ENCODE results near the gene LAMC2. TPM values are rescaled to one million over a fixed set of nuclear protein-coding genes. Genes with fewer than 3 reads are reported as not detected.

The LAMC2 gene
- total RNA-seq, 1 donor from 2014 or later: 13.9 TPM

DNA sequence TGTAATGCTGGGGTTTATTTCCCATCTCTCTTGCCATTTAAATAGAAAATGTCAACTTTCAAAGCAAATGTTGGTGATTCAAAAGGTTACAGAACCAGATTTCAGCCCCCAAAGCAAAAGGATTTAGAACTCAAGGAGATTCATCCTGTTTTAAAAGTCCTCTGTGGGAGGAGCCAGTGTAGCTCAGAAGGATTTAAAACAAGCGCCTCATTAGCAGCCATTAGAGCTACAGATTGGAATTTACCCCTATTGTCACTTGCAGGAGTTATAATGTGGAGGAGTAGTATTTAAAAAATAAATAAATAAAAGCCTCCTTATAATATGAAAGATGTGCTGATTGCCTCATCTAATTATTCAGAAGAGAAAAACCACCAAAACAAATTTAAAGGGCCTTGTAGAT is 107.8 kb downstream of the LAMC2 start:
- Histone ChIP-seq H3K9ac (ENCODE audit: low read length) (no peak overlapping the region), H3K9me3 (ENCODE audit: insufficient read depth, low read depth, low read length) (no peaks in the 10 kb centered on the region), H3K79me2 (ENCODE audit: insufficient read depth, low read length) (no peaks in the 10 kb centered on the region), H4K20me1 (ENCODE audit: insufficient read depth, low read length) (no peaks in the 10 kb centered on the region), H3K36me3 (ENCODE audit: insufficient read depth, low read length) (no peaks in the 10 kb centered on the region), H3K27me3 (ENCODE audit: insufficient read depth, low read length) (no peaks in the 10 kb centered on the region), H3K4me1 (ENCODE audit: insufficient read depth, low read length) (peaks cover 13% of the 10 kb centered on the region), H3K4me2 (ENCODE audit: low read length) (no peak overlapping the region), H3K4me3 (ENCODE audit: insufficient read depth, low read depth, low read length) (no peak overlapping the region), H2AFZ (ENCODE audit: low read depth, low read length) (no peak overlapping the region), H3K27ac (ENCODE audit: low read depth, low read length) (no peak overlapping the region)
- FAIRE-seq: no peak
- Mint-ChIP-seq H3K4me3 (ENCODE audit: unreplicated experiment) (no peak overlapping the region), H3K27me3 (ENCODE audit: low read depth, unreplicated experiment) (peaks cover 2% of the 10 kb centered on the region), H3K27ac (ENCODE audit: unreplicated experiment) (no peak overlapping the region), H3K4me1 (ENCODE audit: low read depth, unreplicated experiment) (peaks cover 13% of the 10 kb centered on the region), H3K9me3 (ENCODE audit: unreplicated experiment) (no peaks in the 10 kb centered on the region), H3K36me3 (ENCODE audit: low read depth, unreplicated experiment) (no peaks in the 10 kb centered on the region)
- DNase-seq (ENCODE audit: low read depth): no peak
- TF ChIP-seq, protein P1, sequence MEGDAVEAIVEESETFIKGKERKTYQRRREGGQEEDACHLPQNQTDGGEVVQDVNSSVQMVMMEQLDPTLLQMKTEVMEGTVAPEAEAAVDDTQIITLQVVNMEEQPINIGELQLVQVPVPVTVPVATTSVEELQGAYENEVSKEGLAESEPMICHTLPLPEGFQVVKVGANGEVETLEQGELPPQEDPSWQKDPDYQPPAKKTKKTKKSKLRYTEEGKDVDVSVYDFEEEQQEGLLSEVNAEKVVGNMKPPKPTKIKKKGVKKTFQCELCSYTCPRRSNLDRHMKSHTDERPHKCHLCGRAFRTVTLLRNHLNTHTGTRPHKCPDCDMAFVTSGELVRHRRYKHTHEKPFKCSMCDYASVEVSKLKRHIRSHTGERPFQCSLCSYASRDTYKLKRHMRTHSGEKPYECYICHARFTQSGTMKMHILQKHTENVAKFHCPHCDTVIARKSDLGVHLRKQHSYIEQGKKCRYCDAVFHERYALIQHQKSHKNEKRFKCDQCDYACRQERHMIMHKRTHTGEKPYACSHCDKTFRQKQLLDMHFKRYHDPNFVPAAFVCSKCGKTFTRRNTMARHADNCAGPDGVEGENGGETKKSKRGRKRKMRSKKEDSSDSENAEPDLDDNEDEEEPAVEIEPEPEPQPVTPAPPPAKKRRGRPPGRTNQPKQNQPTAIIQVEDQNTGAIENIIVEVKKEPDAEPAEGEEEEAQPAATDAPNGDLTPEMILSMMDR (IDR thresholded peaks at IDR 0.05; ENCODE audit: insufficient read depth, low read depth, low read length): no peak

Other genes starting within 250 kb of the LAMC2 start
- not detected in 2 replicates for gene SHCBP1L, start 233.1 kb upstream of the LAMC2 start, total RNA-seq
- 270 and 284 TPM in 2 replicates for gene LAMC1, start 162.8 kb upstream of the LAMC2 start, total RNA-seq
- gene NMNAT2, start 232.1 kb downstream of the LAMC2 start, total RNA-seq: 0.36 and 0.50 TPM in 2 replicates